Peyer's patch (tissue), 4 donors: ENCODE measurements around the gene SH3BP1.
A peak's percentile ranks its signal among the peaks of the same experiment; 100 is the strongest.

Source experiments
- POLR2A ChIP-seq, 2 donors: fragments of 450-650 bp; IDR thresholded peaks; one replicate each; pipeline ENCODE4 v1.5.1; 2017; ENCODE audit warnings: antibody characterized with exemption in 2 of 2, mild to moderate bottlenecking in 2 of 2, moderate library complexity in 2 of 2
- TF ChIP-seq, protein P1 (sequence below), 6 experiments: fragments of 450-650 bp in 4 of 6; fragments of 200-600 bp in 2 of 6; sonication (generic) in 1 of 6; IDR thresholded peaks; one replicate each; pipeline ENCODE4 v1.5.1; 2017 to 2019; ENCODE audit warnings: antibody characterized with exemption in 6 of 6, mild to moderate bottlenecking in 3 of 6, moderate library complexity in 1 of 6

DNA sequence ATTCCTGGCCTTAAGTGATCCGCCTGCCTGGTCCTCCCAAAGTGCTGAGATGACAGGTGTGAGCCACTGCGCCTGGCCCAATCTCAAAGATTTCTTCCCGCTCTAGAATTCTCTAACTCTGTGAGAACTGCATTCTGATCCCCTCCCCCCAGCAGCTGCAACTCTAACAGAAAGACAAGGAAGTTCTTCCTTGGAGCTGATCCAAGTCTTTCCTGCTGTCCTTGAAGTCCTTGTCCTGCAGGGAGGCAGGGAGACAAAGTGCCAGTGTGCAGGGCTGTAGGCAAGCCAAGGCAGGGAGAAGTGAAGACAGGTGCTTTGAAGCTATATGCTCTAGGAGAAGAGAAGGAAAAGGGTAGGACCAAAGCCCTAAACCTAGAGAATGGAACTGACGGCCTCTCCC is 40.3 kb upstream of the SH3BP1 start:
- TF ChIP-seq, protein P1, sequence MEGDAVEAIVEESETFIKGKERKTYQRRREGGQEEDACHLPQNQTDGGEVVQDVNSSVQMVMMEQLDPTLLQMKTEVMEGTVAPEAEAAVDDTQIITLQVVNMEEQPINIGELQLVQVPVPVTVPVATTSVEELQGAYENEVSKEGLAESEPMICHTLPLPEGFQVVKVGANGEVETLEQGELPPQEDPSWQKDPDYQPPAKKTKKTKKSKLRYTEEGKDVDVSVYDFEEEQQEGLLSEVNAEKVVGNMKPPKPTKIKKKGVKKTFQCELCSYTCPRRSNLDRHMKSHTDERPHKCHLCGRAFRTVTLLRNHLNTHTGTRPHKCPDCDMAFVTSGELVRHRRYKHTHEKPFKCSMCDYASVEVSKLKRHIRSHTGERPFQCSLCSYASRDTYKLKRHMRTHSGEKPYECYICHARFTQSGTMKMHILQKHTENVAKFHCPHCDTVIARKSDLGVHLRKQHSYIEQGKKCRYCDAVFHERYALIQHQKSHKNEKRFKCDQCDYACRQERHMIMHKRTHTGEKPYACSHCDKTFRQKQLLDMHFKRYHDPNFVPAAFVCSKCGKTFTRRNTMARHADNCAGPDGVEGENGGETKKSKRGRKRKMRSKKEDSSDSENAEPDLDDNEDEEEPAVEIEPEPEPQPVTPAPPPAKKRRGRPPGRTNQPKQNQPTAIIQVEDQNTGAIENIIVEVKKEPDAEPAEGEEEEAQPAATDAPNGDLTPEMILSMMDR (IDR thresholded peaks at IDR 0.05) = no peak
- peak in 1 of 2 donors; percentile 25 for TF ChIP-seq POLR2A (IDR thresholded peaks at IDR 0.05)
